K562 (cell line): ENCODE results near the gene ABT1. TPM values are rescaled to one million over a fixed set of nuclear protein-coding genes. Genes with fewer than 3 reads are reported as not detected.

Source experiments
- ETV6 ChIP-seq, 3 experiments: fragments of 150-350 bp in 1 of 3; sonication (generic) in 1 of 3; formaldehyde crosslinking in 1 of 3; IDR thresholded peaks; 2 replicates each; pipeline versions ENCODE4 v1.6.1 to v1.8.0; 2014 to 2022; ENCODE audit warnings: borderline replicate concordance in 2 of 3, low read depth in 2 of 3, antibody characterized with exemption in 1 of 3, low read length in 1 of 3, mild to moderate bottlenecking in 1 of 3, missing genetic modification reagents in 1 of 3
- FOXJ3 ChIP-seq: sonication (generic); formaldehyde crosslinking; IDR thresholded peaks from 2 replicates; pipeline ENCODE4 v1.4.0; 2020; ENCODE audit warnings: mild to moderate bottlenecking, missing genetic modification reagents
- MEF2A ChIP-seq: IDR thresholded peaks from 2 replicates; pipeline ENCODE4 v1.6.1; 2011; ENCODE audit warnings: low read depth, mild to moderate bottlenecking, low read length, moderate library complexity; ENCODE audit not compliant: control insufficient read depth
- PHTF2 ChIP-seq: fragments of 250-450 bp; sonication (Bioruptor Pico); IDR thresholded peaks from 2 replicates; pipeline ENCODE4 v1.5.0; 2021; ENCODE audit warnings: mild to moderate bottlenecking
- RBM34 ChIP-seq: fragments of 200-400 bp; formaldehyde crosslinking; IDR thresholded peaks from 2 replicates; pipeline ENCODE4 v1.6.1; 2018; ENCODE audit warnings: low read length, borderline replicate concordance; ENCODE audit not compliant: insufficient read depth
- TAF9B ChIP-seq: fragments of 450-650 bp; IDR thresholded peaks from 2 replicates; pipeline ENCODE4 v1.6.1; 2018; ENCODE audit warnings: mild to moderate bottlenecking; ENCODE audit not compliant: partially characterized antibody
- TGIF2 ChIP-seq: sonication (generic); formaldehyde crosslinking; IDR thresholded peaks from 2 replicates; pipeline ENCODE4 v1.8.1; 2022; ENCODE audit warnings: mild to moderate bottlenecking, missing genetic modification reagents, moderate library complexity
- U2AF1 ChIP-seq: fragments of 200-400 bp; formaldehyde crosslinking; optimal IDR thresholded peaks from 2 replicates; pipeline ENCODE3; 2017; ENCODE audit warnings: mild to moderate bottlenecking, low read depth, low read length, moderate library complexity
- ZFX ChIP-seq: sonication (generic); formaldehyde crosslinking; IDR thresholded peaks from 2 replicates; pipeline ENCODE4 v1.8.0; 2022; ENCODE audit warnings: mild to moderate bottlenecking, missing genetic modification reagents, moderate library complexity
- ZNF551 ChIP-seq: fragments of 250-450 bp; sonication (Bioruptor Pico); IDR thresholded peaks from 2 replicates; pipeline ENCODE4 v1.5.0; 2021; ENCODE audit warnings: mild to moderate bottlenecking, moderate library complexity
- ZNF561 ChIP-seq: fragments of 450-650 bp; formaldehyde crosslinking; conservative IDR thresholded peaks from 2 replicates; pipeline ENCODE4 v1.4.0; 2020; ENCODE audit warnings: mild to moderate bottlenecking, moderate library complexity
- polyA plus RNA-seq, 8 experiments: library from polyadenylated mRNA; depleted of rRNA in 4 of 8; stranded (reverse) in 5 of 8; unstranded in 3 of 8; fragments of >200 nt; fragmentation: Nextera tagmentation in 2 of 8; fragmentation: Illumina TruSeq in 1 of 8; extraction: Ambion mirVana in 2 of 8; extraction: Trizol in 1 of 8; gene quantifications; 2 replicates each; pipeline versions ENCODE4 v1.2.1 to v1.2.3, GENCODE V29; 2011 to 2014; ENCODE audit warnings: inconsistent platforms in 1 of 8, missing spikeins in 1 of 8
- total RNA-seq, 7 experiments: library from RNA; depleted of rRNA in 6 of 7; stranded (reverse); fragments of >200 nt in 6 of 7; fragmentation: Illumina TruSeq in 2 of 7; extraction: Trizol in 2 of 7; gene quantifications; 2 replicates each; pipeline versions ENCODE4 v1.2.1 to v1.2.3, GENCODE V29; 2011 to 2021; ENCODE audit warnings: low replicate concordance in 1 of 7
- TF ChIP-seq, protein P1 (sequence below), 3 experiments: IDR thresholded peaks in 2 of 3; conservative IDR thresholded peaks in 1 of 3; 2 replicates each; pipeline ENCODE4 v1.5.1; 2011 to 2012; ENCODE audit warnings: low read length in 3 of 3, mild to moderate bottlenecking in 3 of 3, control low read depth in 2 of 3, improper control_type of control experiment in 1 of 3, inconsistent platforms in 1 of 3, low read depth in 1 of 3, mixed read lengths in 1 of 3, moderate library complexity in 1 of 3; ENCODE audit not compliant: insufficient read depth in 2 of 3
- TF ChIP-seq, protein P2 (sequence below): fragments of 450-650 bp; IDR thresholded peaks from 2 replicates; pipeline ENCODE4 v1.6.1; 2018; ENCODE audit warnings: mild to moderate bottlenecking, low read depth; ENCODE audit not compliant: partially characterized antibody
- TF ChIP-seq, protein P3 (sequence below): fragments of 250-450 bp; sonication (Bioruptor Pico); IDR thresholded peaks from 2 replicates; pipeline ENCODE4 v1.9.0; 2021; ENCODE audit warnings: mild to moderate bottlenecking
- TF ChIP-seq, protein P4 (sequence below): fragments of 450-650 bp; IDR thresholded peaks from one replicate; pipeline ENCODE4 v1.6.1; 2018; ENCODE audit warnings: mild to moderate bottlenecking, moderate library complexity; ENCODE audit not compliant: partially characterized antibody
- TF ChIP-seq, protein P5 (sequence below): fragments of 450-650 bp; formaldehyde crosslinking; IDR thresholded peaks from 2 replicates; pipeline ENCODE4 v1.4.0; 2020; ENCODE audit warnings: mild to moderate bottlenecking, moderate library complexity

Gene ABT1
- total and polyA plus RNA-seq, 9 of the 15 experiments (the other 6 are each of a cell fraction or from before 2014, with no cell fraction given), result 8.8 to 52.7 (median 40.7) TPM

DNA sequence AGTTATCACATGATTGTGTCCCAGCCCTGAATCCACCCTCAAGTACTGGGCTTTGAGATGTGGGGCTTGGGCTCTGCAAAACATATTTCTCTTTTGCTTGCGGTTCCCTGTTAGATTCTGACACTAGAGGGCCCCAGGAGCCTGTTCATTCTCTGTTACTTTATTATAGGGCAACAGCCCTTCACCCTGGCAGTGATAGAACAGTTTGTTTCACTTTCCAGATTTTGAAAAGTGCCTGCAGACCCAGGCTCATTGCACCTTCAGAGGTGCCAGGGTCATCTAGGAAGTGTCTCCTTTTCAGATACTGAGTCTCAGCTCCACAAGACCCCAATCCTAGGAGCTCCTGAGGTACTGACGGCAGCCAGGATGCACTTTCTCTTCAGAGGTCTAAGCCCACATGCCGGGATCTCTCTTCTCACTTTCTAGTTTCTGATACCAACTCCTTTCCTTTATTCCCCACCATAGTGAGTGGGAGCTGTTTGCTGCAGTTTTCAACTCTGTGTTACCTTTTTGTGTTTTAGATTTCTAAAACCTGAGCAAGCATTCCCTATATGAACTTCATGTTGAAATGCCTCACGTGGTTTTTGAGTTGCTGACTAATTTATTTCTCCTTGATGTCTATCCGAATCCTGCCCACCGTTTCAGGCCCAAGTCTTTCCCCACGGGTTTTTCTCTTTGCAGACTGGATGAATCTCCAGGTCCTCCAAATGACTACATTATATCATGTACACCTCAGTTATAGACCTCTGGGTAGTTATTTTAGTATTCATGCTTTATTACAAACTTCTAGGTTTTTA lies 10.9 kb downstream of the ABT1 start (continued):
- TF ChIP-seq, protein P1, sequence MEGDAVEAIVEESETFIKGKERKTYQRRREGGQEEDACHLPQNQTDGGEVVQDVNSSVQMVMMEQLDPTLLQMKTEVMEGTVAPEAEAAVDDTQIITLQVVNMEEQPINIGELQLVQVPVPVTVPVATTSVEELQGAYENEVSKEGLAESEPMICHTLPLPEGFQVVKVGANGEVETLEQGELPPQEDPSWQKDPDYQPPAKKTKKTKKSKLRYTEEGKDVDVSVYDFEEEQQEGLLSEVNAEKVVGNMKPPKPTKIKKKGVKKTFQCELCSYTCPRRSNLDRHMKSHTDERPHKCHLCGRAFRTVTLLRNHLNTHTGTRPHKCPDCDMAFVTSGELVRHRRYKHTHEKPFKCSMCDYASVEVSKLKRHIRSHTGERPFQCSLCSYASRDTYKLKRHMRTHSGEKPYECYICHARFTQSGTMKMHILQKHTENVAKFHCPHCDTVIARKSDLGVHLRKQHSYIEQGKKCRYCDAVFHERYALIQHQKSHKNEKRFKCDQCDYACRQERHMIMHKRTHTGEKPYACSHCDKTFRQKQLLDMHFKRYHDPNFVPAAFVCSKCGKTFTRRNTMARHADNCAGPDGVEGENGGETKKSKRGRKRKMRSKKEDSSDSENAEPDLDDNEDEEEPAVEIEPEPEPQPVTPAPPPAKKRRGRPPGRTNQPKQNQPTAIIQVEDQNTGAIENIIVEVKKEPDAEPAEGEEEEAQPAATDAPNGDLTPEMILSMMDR (IDR thresholded peaks at IDR 0.05 in 2 of 3, conservative IDR thresholded peaks at IDR 0.05 in 1 of 3; ENCODE audit: insufficient read depth in 2 of 3, low read depth in 1 of 3, low read length in 3 of 3), result peak; percentile 83 to 93 (median 92)
- no peak for TF ChIP-seq TGIF2
- TF ChIP-seq, protein P2, sequence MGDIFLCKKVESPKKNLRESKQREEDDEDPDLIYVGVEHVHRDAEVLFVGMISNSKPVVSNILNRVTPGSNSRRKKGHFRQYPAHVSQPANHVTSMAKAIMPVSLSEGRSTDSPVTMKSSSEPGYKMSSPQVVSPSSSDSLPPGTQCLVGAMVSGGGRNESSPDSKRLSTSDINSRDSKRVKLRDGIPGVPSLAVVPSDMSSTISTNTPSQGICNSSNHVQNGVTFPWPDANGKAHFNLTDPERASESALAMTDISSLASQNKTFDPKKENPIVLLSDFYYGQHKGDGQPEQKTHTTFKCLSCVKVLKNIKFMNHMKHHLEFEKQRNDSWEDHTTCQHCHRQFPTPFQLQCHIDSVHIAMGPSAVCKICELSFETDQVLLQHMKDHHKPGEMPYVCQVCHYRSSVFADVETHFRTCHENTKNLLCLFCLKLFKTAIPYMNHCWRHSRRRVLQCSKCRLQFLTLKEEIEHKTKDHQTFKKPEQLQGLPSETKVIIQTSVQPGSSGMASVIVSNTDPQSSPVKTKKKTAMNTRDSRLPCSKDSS, result no peak
- no peak for TF ChIP-seq RBM34
- TF ChIP-seq, protein P3, sequence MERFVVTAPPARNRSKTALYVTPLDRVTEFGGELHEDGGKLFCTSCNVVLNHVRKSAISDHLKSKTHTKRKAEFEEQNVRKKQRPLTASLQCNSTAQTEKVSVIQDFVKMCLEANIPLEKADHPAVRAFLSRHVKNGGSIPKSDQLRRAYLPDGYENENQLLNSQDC (CRISPR knock-in tag), result no peak
- TF ChIP-seq, protein P4, sequence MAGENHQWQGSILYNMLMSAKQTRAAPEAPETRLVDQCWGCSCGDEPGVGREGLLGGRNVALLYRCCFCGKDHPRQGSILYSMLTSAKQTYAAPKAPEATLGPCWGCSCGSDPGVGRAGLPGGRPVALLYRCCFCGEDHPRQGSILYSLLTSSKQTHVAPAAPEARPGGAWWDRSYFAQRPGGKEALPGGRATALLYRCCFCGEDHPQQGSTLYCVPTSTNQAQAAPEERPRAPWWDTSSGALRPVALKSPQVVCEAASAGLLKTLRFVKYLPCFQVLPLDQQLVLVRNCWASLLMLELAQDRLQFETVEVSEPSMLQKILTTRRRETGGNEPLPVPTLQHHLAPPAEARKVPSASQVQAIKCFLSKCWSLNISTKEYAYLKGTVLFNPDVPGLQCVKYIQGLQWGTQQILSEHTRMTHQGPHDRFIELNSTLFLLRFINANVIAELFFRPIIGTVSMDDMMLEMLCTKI, result no peak
- TF ChIP-seq TAF9B, result no peak
- TF ChIP-seq ZNF551, result no peak
- TF ChIP-seq ZNF561 (CRISPR knock-in tag), result no peak
- no peak for TF ChIP-seq ZFX (CRISPR knock-in tag)
- TF ChIP-seq ETV6 (IDR thresholded peaks at IDR 0.05; ENCODE audit: borderline replicate concordance in 1 of 2, low read depth in 2 of 2, low read length in 1 of 2), result no peak
- no peak for TF ChIP-seq ETV6 (CRISPR knock-in tag; IDR thresholded peaks at IDR 0.05; ENCODE audit: borderline replicate concordance)
- no peak for TF ChIP-seq PHTF2 (CRISPR knock-in tag)
- no peak for TF ChIP-seq MEF2A
- TF ChIP-seq FOXJ3 (CRISPR knock-in tag), result no peak
- TF ChIP-seq, protein P5, sequence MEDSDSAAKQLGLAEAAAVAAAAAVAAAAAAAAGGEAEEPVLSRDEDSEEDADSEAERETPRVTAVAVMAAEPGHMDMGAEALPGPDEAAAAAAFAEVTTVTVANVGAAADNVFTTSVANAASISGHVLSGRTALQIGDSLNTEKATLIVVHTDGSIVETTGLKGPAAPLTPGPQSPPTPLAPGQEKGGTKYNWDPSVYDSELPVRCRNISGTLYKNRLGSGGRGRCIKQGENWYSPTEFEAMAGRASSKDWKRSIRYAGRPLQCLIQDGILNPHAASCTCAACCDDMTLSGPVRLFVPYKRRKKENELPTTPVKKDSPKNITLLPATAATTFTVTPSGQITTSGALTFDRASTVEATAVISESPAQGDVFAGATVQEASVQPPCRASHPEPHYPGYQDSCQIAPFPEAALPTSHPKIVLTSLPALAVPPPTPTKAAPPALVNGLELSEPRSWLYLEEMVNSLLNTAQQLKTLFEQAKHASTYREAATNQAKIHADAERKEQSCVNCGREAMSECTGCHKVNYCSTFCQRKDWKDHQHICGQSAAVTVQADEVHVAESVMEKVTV (CRISPR knock-in tag), result peak; percentile 92
- no peak for TF ChIP-seq U2AF1
